Activated CD8-positive, alpha-beta T cell treated with anti-CD3 and anti-CD28 coated beads for 36 hours (primary cell): Measurements from ENCODE around the gene RBMS3. TPM values are rescaled to one million over a fixed set of nuclear protein-coding genes. Genes with fewer than 3 reads are reported as not detected.

Experiments used
- ATAC-seq: fragments of 200-7000 bp; cut with Tn5 transposase; one replicate; pipeline ENCODE4 v1.10.0; 2021; ENCODE audit warnings: mild to moderate bottlenecking, moderate library complexity
- CTCF ChIA-PET: fragments of 350-600 bp; sonication (Branson Sonifier 250); formaldehyde crosslinking; loops from one replicate; lab custom pipeline; 2021; ENCODE audit warnings: antibody characterized with exemption; lab: Charles Lee
- POLR2A ChIA-PET: fragments of 350-600 bp; sonication (Branson Sonifier 250); formaldehyde crosslinking; loops from one replicate; lab custom pipeline; 2021; ENCODE audit warnings: antibody characterized with exemption; lab: Charles Lee
- DNase-seq: peaks from one replicate; pipeline ENCODE4 v3.0.0-alpha.2; 2020
- H3K27ac Mint-ChIP-seq: one replicate; pipeline ENCODE4 v1.8.0; 2021; ENCODE audit warnings: mild to moderate bottlenecking, mixed read lengths
- H3K27me3 Mint-ChIP-seq: one replicate; pipeline ENCODE4 v1.8.0; 2021; ENCODE audit warnings: mixed read lengths
- H3K36me3 Mint-ChIP-seq: one replicate; pipeline ENCODE4 v1.8.0; 2021; ENCODE audit warnings: low read depth, mixed read lengths
- H3K4me1 Mint-ChIP-seq: one replicate; pipeline ENCODE4 v1.8.0; 2021; ENCODE audit warnings: low read depth, mixed read lengths
- H3K4me3 Mint-ChIP-seq: one replicate; pipeline ENCODE4 v1.8.0; 2021; ENCODE audit warnings: mild to moderate bottlenecking, moderate library complexity, mixed read lengths
- H3K9me3 Mint-ChIP-seq: one replicate; pipeline ENCODE4 v1.8.0; 2021; ENCODE audit warnings: mixed read lengths
- intact Hi-C: fragments of 100-400 bp; cut with micrococcal nuclease; formaldehyde crosslinking; loops from one replicate; pipeline ENCODE4 v1.10.0; 2022
- total RNA-seq, 2 experiments: library from RNA; stranded (reverse); gene quantifications; one replicate each; pipeline ENCODE4 v1.2.3, GENCODE V29; 2021
- TF ChIP-seq, protein P1 (sequence below): fragments of 200-600 bp; IDR thresholded peaks from one replicate; pipeline ENCODE4 v1.8.0; 2022; ENCODE audit warnings: antibody characterized with exemption, mild to moderate bottlenecking

Gene RBMS3
- total RNA-seq, 2 experiments from 2014 or later: 2.3 to 2.8 TPM

DNA sequence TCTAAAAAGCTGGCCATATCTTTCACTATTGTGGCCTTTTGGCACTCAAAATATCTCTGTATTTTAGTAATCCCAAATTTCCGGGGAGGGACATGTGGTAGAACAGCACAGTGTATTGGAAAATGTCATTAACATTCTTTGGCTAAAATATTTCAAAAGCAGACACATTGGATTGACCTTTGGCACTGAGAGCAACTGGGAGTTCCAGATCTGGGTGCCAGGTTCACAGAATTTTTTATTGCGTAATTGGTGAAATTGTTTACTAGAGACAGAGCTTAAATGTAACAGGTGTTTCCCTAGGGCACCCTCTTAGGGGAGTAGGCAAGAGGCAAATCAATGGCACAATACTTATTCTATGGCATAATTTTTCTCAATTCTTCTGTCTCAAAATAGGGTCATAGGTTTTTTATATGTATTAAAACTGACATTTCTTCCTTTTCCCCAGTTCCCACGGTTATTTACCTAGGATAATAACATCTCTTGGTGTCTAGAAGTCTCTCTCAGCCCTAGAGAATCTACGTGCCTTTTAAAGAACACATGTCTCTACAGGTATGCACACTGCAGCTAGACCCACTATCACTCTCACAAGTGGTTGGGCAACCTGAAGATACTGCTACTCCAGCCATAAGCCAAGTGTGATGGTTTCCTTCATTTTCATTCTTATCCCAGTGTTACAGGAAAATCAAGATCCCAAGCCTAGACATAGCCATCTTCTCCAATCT lies 10.6 kb downstream of the RBMS3 start:
- TF ChIP-seq, protein P1, sequence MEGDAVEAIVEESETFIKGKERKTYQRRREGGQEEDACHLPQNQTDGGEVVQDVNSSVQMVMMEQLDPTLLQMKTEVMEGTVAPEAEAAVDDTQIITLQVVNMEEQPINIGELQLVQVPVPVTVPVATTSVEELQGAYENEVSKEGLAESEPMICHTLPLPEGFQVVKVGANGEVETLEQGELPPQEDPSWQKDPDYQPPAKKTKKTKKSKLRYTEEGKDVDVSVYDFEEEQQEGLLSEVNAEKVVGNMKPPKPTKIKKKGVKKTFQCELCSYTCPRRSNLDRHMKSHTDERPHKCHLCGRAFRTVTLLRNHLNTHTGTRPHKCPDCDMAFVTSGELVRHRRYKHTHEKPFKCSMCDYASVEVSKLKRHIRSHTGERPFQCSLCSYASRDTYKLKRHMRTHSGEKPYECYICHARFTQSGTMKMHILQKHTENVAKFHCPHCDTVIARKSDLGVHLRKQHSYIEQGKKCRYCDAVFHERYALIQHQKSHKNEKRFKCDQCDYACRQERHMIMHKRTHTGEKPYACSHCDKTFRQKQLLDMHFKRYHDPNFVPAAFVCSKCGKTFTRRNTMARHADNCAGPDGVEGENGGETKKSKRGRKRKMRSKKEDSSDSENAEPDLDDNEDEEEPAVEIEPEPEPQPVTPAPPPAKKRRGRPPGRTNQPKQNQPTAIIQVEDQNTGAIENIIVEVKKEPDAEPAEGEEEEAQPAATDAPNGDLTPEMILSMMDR: no peak
- ChIA-PET CTCF (no interaction called here), POLR2A (no interaction called here)
- H3K36me3 Mint-ChIP-seq: no peaks in the 10 kb centered on the region
- intact Hi-C loops: no loop called here
- DNase-seq (no peak), ATAC-seq (no peak)
- no peaks in the 10 kb centered on the region for H3K4me1 Mint-ChIP-seq
- H3K27ac Mint-ChIP-seq: no peak overlapping the region
- no peaks in the 10 kb centered on the region for H3K9me3 Mint-ChIP-seq
- H3K4me3 Mint-ChIP-seq: no peak overlapping the region
- H3K27me3 Mint-ChIP-seq: peaks cover 5% of the 10 kb centered on the region

DNA sequence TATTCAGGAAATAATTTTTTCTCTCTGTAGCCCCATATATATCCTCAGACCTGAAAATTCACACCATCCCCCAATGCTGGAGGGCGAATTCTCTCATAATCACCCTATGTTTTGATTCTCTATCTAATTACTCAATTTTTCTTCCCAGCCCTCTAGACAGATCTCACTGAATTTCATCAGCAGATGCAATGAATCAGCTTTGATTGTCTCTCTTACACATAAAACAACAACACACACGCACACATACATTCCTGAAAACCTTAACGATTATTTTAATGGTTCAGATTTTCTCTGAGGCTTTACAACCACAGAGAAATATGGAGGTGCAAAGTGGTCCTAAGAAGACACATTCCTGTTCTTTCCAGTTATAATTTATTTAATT lies 11.1 kb downstream of the RBMS3 start:
- ATAC-seq: no peak
- intact Hi-C loops: no loop called here
- DNase-seq: no peak
- ChIA-PET POLR2A (no interaction called here), CTCF (no interaction called here)
- H3K4me1 Mint-ChIP-seq: no peaks in the 10 kb centered on the region
- H3K36me3 Mint-ChIP-seq: no peaks in the 10 kb centered on the region
- TF ChIP-seq, protein P1: no peak
- no peaks in the 10 kb centered on the region for H3K9me3 Mint-ChIP-seq
- H3K27me3 Mint-ChIP-seq: peaks cover 5% of the 10 kb centered on the region
- H3K27ac Mint-ChIP-seq: no peak overlapping the region
- H3K4me3 Mint-ChIP-seq: no peak overlapping the region

DNA sequence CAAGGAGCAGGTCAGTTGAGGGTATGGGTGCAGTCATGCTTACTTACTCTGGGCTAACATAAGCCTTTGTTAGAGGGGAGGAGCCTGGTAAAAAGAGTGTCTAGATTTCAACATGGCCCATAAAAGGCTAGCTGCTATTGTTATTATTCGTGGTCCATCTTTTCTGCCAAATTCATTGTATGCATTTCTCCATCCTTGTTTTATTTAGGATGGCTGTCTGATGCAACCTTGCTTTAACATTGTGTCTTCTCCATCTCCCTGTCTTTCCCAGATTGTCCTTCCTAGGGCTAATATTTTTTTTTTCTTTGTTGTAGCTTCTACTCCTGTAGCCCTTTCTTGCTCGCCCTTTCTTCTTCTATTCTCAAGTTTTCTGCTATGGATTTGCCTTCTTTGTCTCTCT lies 12.6 kb downstream of the RBMS3 start:
- no peak for DNase-seq
- Mint-ChIP-seq H3K4me3 (no peak overlapping the region), H3K36me3 (no peaks in the 10 kb centered on the region), H3K9me3 (no peaks in the 10 kb centered on the region), H3K4me1 (no peaks in the 10 kb centered on the region), H3K27me3 (peaks cover 5% of the 10 kb centered on the region), H3K27ac (no peak overlapping the region)
- no peak for ATAC-seq
- POLR2A ChIA-PET: no interaction called here
- TF ChIP-seq, protein P1: no peak
- intact Hi-C loops: no loop called here
- CTCF ChIA-PET: no interaction called here

DNA sequence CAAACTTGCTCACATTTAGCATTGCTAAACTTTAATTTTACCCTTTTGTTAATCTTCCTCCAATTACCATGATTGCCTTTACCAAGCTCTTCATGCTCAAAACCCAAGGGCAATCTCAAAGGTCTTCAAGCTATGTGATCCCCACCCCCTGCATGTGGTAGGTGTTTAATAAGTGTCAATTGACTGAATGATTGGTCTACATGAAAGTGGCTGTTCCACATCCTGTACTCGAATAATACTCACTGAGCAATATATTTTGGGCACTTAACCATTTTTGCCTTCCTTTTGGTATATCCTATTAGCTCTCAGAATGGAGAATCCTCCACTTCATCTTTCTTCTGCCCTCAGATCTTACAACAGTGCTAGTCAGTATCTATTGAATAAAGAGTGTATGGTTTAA lies 17.1 kb downstream of the RBMS3 start:
- H3K9me3 Mint-ChIP-seq: no peaks in the 10 kb centered on the region

DNA sequence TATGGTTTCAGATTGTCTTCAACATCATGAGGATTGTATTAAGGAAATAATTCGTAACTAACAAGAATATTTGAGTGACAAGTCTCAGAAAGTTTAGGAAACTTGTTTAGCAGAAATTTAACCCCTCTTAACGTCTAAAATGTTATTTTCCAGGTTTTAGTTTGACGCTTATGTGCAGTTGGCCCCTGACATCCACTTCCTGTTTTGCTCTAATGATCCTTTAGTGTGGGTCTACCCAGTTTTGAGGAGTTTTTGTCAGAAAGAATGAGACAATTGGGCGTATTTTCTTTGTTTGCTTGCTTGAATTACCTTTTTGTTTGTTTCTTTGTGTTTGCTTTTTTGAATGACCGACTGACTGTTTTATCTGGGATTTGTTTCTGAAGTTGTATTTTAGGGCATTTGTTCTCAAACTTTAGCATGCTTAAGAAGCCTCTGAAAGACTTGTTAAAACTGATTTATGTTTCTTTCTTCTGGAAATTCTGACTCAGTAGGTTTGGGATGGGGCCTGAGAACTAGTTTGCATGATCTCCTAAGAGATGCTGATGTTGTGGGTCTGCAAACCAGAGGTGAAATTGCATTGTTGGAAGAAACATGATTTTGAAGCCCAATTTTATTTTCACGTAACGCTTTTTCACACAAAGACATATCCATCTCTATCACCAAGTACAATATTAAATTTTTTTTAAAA lies 20.6 kb downstream of the RBMS3 start:
- ATAC-seq (no peak), DNase-seq (no peak)
- H3K4me1 Mint-ChIP-seq: peaks cover 8% of the 10 kb centered on the region
- no peak overlapping the region for H3K27ac Mint-ChIP-seq
- TF ChIP-seq, protein P1: no peak
- H3K27me3 Mint-ChIP-seq: no peaks in the 10 kb centered on the region
- H3K4me3 Mint-ChIP-seq: no peak overlapping the region
- intact Hi-C loops: no loop called here
- no peaks in the 10 kb centered on the region for H3K9me3 Mint-ChIP-seq
- ChIA-PET POLR2A (no interaction called here), CTCF (no interaction called here)
- no peaks in the 10 kb centered on the region for H3K36me3 Mint-ChIP-seq

More for the DNA sequence above, 17.1 kb downstream of the RBMS3 start:
- TF ChIP-seq, protein P1: no peak
- intact Hi-C loops: no loop called here
- ATAC-seq: no peak
- DNase-seq: no peak
- CTCF ChIA-PET: no interaction called here
- POLR2A ChIA-PET: no interaction called here
- no peak overlapping the region for H3K27ac Mint-ChIP-seq
- H3K4me1 Mint-ChIP-seq: peaks cover 8% of the 10 kb centered on the region
- no peaks in the 10 kb centered on the region for H3K27me3 Mint-ChIP-seq
- H3K4me3 Mint-ChIP-seq: no peak overlapping the region
- no peaks in the 10 kb centered on the region for H3K36me3 Mint-ChIP-seq
